Right atrium auricular region (tissue), 2 donors: ENCODE results near the gene SCLY. TPM values are rescaled to one million over a fixed set of nuclear protein-coding genes. Genes with fewer than 3 reads are reported as not detected.

Experiments used
- DNase-seq: peaks from one replicate; pipeline ENCODE4 v3.0.0-alpha.2; 2019; ENCODE audit warnings: low spot score
- H3K27ac ChIP-seq, 2 donors: fragments of 200-600 bp; sonication (generic); 1 replicate in 1 of 2; 2 replicates in 1 of 2; pipeline ENCODE4 v1.5.1; 2016 to 2019
- H3K27me3 ChIP-seq, 2 donors: fragments of 200-600 bp; sonication (generic); one replicate each; pipeline versions ENCODE4 v1.5.1 to v1.6.0; 2017 to 2019
- H3K36me3 ChIP-seq: fragments of 200-600 bp; sonication (generic); one replicate; pipeline ENCODE4 v1.5.1; 2016
- H3K4me1 ChIP-seq, 2 donors: fragments of 200-600 bp; sonication (generic); one replicate each; pipeline versions ENCODE4 v1.5.1 to v1.6.0; 2017 to 2019
- H3K4me3 ChIP-seq, 2 donors: fragments of 200-600 bp; sonication (generic); 1 replicate in 1 of 2; 2 replicates in 1 of 2; pipeline ENCODE4 v1.5.1; 2017 to 2019; ENCODE audit warnings: mild to moderate bottlenecking in 1 of 2, moderate library complexity in 1 of 2
- H3K9me3 ChIP-seq, 2 donors: fragments of 200-600 bp; sonication (generic); one replicate each; pipeline ENCODE4 v1.5.1; 2019
- total RNA-seq, 2 donors: library from RNA; depleted of rRNA; stranded (reverse); fragments of >200 nt; gene quantifications; one replicate each; pipeline ENCODE4 v1.1.0, GENCODE V29; 2016
- TF ChIP-seq, protein P1 (sequence below), 2 donors: fragments of 200-600 bp; sonication (generic); IDR thresholded peaks; one replicate each; pipeline ENCODE4 v1.5.1; 2019; ENCODE audit warnings: antibody characterized with exemption in 2 of 2

SCLY gene
- total RNA-seq, 2 donors from 2014 or later: 6.5 to 11.3 TPM

DNA sequence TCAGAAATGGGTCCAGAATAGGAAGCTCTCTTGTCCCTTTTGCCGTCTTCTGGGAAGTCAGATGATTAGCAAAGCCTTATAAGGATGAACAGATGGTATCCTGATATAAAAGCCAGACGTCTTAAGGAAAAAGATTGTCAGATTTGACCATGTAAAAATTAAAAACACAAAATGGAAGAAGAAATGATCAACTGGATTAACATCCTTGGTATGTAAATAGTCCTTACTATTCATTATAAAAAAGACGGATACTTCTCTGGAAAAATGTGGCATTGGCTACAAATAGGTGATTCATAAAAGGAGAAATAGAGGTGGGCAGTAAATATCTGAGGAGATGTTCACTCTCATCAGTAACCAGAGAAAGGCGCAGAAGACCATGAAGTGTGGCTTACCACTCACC lies 33.7 kb upstream of the SCLY start:
- Histone ChIP-seq H3K27ac (no peak overlapping the region), H3K4me3 (no peak overlapping the region), H3K36me3 (peaks cover 29% of the 10 kb centered on the region), H3K9me3 (no peaks in the 10 kb centered on the region), H3K4me1 (no peaks in the 10 kb centered on the region), H3K27me3 (no peaks in the 10 kb centered on the region)
- TF ChIP-seq, protein P1, sequence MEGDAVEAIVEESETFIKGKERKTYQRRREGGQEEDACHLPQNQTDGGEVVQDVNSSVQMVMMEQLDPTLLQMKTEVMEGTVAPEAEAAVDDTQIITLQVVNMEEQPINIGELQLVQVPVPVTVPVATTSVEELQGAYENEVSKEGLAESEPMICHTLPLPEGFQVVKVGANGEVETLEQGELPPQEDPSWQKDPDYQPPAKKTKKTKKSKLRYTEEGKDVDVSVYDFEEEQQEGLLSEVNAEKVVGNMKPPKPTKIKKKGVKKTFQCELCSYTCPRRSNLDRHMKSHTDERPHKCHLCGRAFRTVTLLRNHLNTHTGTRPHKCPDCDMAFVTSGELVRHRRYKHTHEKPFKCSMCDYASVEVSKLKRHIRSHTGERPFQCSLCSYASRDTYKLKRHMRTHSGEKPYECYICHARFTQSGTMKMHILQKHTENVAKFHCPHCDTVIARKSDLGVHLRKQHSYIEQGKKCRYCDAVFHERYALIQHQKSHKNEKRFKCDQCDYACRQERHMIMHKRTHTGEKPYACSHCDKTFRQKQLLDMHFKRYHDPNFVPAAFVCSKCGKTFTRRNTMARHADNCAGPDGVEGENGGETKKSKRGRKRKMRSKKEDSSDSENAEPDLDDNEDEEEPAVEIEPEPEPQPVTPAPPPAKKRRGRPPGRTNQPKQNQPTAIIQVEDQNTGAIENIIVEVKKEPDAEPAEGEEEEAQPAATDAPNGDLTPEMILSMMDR (IDR thresholded peaks at IDR 0.05): no peak
- DNase-seq: no peak

DNA sequence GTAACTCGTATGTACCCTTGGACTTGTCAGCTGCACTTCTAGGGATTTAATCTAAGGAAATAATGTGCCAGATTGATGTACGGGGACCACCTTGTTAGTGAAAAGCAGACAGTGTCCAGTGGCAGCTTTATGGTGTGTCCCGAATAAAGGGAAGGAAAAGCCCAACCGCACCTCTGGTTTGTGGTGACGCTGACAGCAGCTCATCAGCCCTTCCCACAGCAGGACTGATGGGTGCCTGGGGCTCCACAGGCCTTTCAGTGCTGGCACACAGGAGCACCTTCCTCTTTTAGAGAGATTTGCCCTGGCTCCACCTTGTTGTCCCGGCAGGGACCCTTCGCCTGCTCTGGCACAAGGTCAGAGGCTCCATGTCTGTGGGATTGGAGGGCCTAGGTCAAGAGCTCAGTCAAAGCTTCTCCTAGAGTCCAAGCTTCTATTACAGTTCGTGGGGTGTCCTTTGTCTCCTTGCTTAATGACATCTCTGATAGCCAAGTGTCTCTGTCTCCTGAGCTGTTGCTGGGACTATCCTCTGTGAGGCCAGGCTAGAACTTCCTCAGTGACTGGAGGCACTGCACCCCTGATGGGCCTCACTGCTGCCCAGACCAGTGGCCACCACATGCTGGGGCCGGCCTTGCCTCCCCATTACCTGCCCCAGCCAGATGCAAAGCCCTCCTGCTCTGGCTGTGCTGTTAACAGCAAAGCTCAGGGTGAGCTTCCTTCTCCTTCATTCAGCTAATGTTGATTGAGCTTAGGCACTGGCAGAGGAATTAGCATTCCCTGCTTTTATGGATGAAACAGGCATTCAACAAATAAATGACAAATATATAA lies 33.0 kb upstream of the SCLY start:
- no peak overlapping the region for H3K27ac ChIP-seq
- H3K4me3 ChIP-seq: no peak overlapping the region
- H3K36me3 ChIP-seq: peaks cover 37% of the 10 kb centered on the region
- TF ChIP-seq, protein P1 (IDR thresholded peaks at IDR 0.05): no peak
- no peak for DNase-seq
- no peaks in the 10 kb centered on the region for H3K27me3 ChIP-seq
- no peaks in the 10 kb centered on the region for H3K4me1 ChIP-seq
- H3K9me3 ChIP-seq: no peaks in the 10 kb centered on the region

DNA sequence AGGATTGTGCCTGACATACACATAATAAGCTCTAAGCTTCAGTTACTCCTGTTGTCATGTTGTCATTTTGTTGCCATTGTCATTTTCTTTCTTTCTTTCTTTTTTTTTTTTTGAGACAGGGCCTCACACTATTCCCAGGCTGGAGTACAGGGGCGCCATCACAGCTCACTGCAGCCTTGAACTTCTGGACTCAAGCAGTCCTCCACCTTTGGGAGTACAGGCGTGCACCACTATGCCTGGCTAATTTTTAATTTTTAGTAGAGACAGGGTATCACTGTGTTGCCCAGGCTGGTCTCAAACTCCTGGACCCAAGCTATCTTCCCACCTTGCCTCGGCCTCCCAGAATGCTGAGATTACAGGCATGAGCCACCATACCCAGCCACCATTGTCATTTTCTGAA lies 30.9 kb upstream of the SCLY start:
- DNase-seq: no peak
- H3K27me3 ChIP-seq: no peaks in the 10 kb centered on the region
- no peaks in the 10 kb centered on the region for H3K4me1 ChIP-seq
- H3K9me3 ChIP-seq: no peaks in the 10 kb centered on the region
- peaks cover 51% of the 10 kb centered on the region for H3K36me3 ChIP-seq
- TF ChIP-seq, protein P1 (IDR thresholded peaks at IDR 0.05): no peak
- no peak overlapping the region for H3K4me3 ChIP-seq
- H3K27ac ChIP-seq: no peak overlapping the region

DNA sequence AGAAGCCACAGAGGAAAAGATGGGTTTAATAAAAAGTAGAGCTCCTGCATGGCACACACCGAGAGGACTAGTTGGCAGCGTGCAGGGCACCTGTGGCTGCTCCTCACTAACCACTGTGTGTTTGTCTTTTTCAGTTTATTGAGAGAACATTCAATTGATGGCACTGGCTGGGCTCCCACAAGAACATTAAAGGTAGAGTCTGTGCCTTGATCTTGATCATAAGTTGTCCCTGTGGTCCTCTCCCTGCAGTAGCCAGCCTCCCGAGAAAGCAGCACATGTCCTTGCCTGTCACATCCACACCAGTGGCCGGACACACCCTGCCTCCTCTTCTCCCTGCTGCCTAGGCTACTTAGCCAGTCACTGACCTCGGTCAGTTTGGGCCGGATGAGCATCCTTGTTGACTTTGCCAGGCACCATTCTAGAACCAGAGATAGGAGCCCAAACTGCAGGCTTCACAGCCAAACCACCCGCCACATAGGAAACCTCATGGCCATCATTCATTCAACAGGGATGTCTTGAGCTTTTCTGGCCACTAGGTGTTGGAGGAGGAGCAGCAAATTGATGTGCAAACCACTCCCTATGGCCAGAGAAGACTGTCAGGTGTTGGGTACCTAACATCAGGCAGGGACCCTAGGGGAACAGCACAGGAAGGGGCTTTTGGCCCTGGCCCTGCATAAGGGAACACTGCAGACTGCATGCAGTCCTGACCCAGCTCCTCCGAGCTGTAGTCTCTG lies 30.2 kb upstream of the SCLY start:
- no peak for DNase-seq
- no peaks in the 10 kb centered on the region for H3K27me3 ChIP-seq
- H3K4me1 ChIP-seq: no peaks in the 10 kb centered on the region
- no peaks in the 10 kb centered on the region for H3K9me3 ChIP-seq
- H3K27ac ChIP-seq: no peak overlapping the region
- no peak overlapping the region for H3K4me3 ChIP-seq
- TF ChIP-seq, protein P1 (IDR thresholded peaks at IDR 0.05): no peak
- peaks cover 57% of the 10 kb centered on the region for H3K36me3 ChIP-seq

DNA sequence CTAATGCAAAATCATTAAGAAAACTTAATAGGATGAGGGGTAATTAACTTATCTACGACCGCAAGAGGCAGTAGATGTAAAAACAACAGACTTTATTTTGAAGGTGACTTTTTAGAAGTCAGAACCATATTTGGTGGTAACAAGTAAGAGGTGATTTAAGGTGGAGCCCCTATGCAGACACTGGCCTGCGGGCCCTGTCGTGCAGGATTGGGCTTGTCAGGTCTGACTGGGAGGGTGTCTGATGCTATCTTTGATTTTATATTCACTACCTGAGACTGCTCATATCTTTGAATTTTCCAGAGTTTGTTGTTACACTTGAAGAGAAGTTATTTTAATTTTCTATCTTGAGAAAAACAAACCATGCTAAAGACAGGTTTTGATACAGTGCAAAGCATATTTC lies 29.1 kb upstream of the SCLY start:
- H3K4me3 ChIP-seq: no peak overlapping the region
- no peaks in the 10 kb centered on the region for H3K27me3 ChIP-seq
- H3K4me1 ChIP-seq: no peaks in the 10 kb centered on the region
- H3K36me3 ChIP-seq: peaks cover 68% of the 10 kb centered on the region
- DNase-seq: no peak
- no peak overlapping the region for H3K27ac ChIP-seq
- TF ChIP-seq, protein P1 (IDR thresholded peaks at IDR 0.05): no peak
- H3K9me3 ChIP-seq: no peaks in the 10 kb centered on the region
